ENCODE measurements around the gene GNG13. TPM values are rescaled to one million over a fixed set of nuclear protein-coding genes. Genes with fewer than 3 reads are reported as not detected.

The GNG13 gene
- total RNA-seq, 1 donor from 2014 or later = not detected

DNA sequence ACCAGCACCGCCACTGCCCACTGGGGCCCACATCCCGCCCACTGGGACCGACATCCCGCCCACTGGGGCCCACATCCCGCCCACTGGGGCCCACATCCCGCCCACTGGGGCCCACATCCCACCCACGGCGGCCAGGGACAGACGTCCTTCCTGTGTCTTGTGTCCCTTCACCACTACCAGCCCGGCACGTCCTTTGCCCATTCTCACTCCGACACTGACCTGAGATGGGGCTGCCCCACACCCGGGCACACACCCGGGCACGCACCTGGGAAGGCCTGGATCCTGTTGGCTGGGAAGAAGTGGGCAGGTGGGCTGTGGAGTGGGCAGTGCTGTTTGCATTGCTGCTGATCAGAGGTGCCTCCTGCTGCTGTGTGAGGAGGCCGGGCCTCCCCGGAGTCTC is 28.4 kb upstream of the GNG13 start:
- no peak overlapping the region for H3K4me3 Mint-ChIP-seq (ENCODE audit: unreplicated experiment)
- H3K36me3 Mint-ChIP-seq (ENCODE audit: unreplicated experiment) = no peaks in the 10 kb centered on the region
- H3K9me3 Mint-ChIP-seq (ENCODE audit: unreplicated experiment) = peaks cover 7% of the 10 kb centered on the region
- DNase-seq = no peak
- H3K27me3 Mint-ChIP-seq (ENCODE audit: unreplicated experiment) = peaks cover 4% of the 10 kb centered on the region
- peaks cover 4% of the 10 kb centered on the region for H3K4me1 Mint-ChIP-seq (ENCODE audit: low read depth, unreplicated experiment)
- H3K27ac Mint-ChIP-seq (ENCODE audit: unreplicated experiment) = no peak overlapping the region
- TF ChIP-seq, protein P1, sequence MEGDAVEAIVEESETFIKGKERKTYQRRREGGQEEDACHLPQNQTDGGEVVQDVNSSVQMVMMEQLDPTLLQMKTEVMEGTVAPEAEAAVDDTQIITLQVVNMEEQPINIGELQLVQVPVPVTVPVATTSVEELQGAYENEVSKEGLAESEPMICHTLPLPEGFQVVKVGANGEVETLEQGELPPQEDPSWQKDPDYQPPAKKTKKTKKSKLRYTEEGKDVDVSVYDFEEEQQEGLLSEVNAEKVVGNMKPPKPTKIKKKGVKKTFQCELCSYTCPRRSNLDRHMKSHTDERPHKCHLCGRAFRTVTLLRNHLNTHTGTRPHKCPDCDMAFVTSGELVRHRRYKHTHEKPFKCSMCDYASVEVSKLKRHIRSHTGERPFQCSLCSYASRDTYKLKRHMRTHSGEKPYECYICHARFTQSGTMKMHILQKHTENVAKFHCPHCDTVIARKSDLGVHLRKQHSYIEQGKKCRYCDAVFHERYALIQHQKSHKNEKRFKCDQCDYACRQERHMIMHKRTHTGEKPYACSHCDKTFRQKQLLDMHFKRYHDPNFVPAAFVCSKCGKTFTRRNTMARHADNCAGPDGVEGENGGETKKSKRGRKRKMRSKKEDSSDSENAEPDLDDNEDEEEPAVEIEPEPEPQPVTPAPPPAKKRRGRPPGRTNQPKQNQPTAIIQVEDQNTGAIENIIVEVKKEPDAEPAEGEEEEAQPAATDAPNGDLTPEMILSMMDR (IDR thresholded peaks at IDR 0.05; ENCODE audit: partially characterized antibody, unreplicated experiment) = no peak

- Mint-ChIP-seq H3K27me3 (ENCODE audit: unreplicated experiment) (peaks cover 2% of the 10 kb centered on the region), H3K4me1 (ENCODE audit: low read depth, unreplicated experiment) (peaks cover 4% of the 10 kb centered on the region), H3K27ac (ENCODE audit: unreplicated experiment) (no peak overlapping the region), H3K36me3 (ENCODE audit: unreplicated experiment) (no peaks in the 10 kb centered on the region), H3K9me3 (ENCODE audit: unreplicated experiment) (peaks cover 11% of the 10 kb centered on the region), H3K4me3 (ENCODE audit: unreplicated experiment) (no peak overlapping the region)
- no peak for DNase-seq
- TF ChIP-seq, protein P1 (IDR thresholded peaks at IDR 0.05; ENCODE audit: partially characterized antibody, unreplicated experiment) = no peak
These were observed 27.0 kb upstream of the GNG13 start for GRCh38 chr16:827513-827912.

GRCh38 chr16:825341-826061 is 25.0 kb upstream of the GNG13 start:
- H3K27me3 Mint-ChIP-seq (ENCODE audit: unreplicated experiment) = peaks cover 4% of the 10 kb centered on the region
- TF ChIP-seq, protein P1 (IDR thresholded peaks at IDR 0.05; ENCODE audit: partially characterized antibody, unreplicated experiment) = no peak
- no peak for DNase-seq
- no peaks in the 10 kb centered on the region for H3K36me3 Mint-ChIP-seq (ENCODE audit: unreplicated experiment)
- H3K4me1 Mint-ChIP-seq (ENCODE audit: low read depth, unreplicated experiment) = peaks cover 4% of the 10 kb centered on the region
- H3K27ac Mint-ChIP-seq (ENCODE audit: unreplicated experiment) = peak overlapping the region; percentile 41
- peaks cover 11% of the 10 kb centered on the region for H3K9me3 Mint-ChIP-seq (ENCODE audit: unreplicated experiment)
- peak overlapping the region; percentile 35 for H3K4me3 Mint-ChIP-seq (ENCODE audit: unreplicated experiment)

DNA sequence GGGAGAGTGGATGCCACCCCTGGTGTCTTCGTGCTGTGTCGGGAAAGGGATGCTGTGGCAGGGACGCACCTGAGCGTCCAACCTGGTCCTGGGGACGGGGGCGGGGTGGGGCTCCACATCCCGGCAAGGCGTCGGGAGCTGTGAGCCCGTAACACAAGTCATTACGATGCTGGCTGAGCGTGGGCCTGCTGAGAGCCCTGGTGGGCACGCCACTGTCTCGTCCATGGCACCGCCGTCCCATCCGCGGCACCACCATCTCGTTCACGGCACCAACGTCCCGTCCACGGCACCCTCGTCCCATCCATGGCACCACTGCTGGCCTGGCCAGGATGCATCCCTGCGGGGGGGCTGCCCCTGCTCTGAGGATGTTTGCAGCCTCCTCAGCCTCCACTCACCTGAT is 24.1 kb upstream of the GNG13 start:
- Mint-ChIP-seq H3K36me3 (ENCODE audit: unreplicated experiment) (no peaks in the 10 kb centered on the region), H3K27ac (ENCODE audit: unreplicated experiment) (no peak overlapping the region), H3K9me3 (ENCODE audit: unreplicated experiment) (peaks cover 11% of the 10 kb centered on the region), H3K4me1 (ENCODE audit: low read depth, unreplicated experiment) (peaks cover 4% of the 10 kb centered on the region), H3K27me3 (ENCODE audit: unreplicated experiment) (peaks cover 4% of the 10 kb centered on the region), H3K4me3 (ENCODE audit: unreplicated experiment) (no peak overlapping the region)
- no peak for DNase-seq
- TF ChIP-seq, protein P1 (IDR thresholded peaks at IDR 0.05; ENCODE audit: partially characterized antibody, unreplicated experiment) = no peak

- peaks cover 4% of the 10 kb centered on the region for H3K4me1 Mint-ChIP-seq (ENCODE audit: low read depth, unreplicated experiment)
These were observed 23.7 kb upstream of the GNG13 start for GRCh38 chr16:824194-824593.

More at GRCh38 chr16:824194-824593, 23.7 kb upstream of the GNG13 start:
- Mint-ChIP-seq H3K36me3 (ENCODE audit: unreplicated experiment) (no peaks in the 10 kb centered on the region), H3K4me3 (ENCODE audit: unreplicated experiment) (no peak overlapping the region), H3K27ac (ENCODE audit: unreplicated experiment) (no peak overlapping the region), H3K27me3 (ENCODE audit: unreplicated experiment) (peaks cover 4% of the 10 kb centered on the region), H3K9me3 (ENCODE audit: unreplicated experiment) (peaks cover 11% of the 10 kb centered on the region)
- TF ChIP-seq, protein P1 (IDR thresholded peaks at IDR 0.05; ENCODE audit: partially characterized antibody, unreplicated experiment) = no peak
- DNase-seq = no peak

Measured in glutamatergic neuron (in vitro differentiated cells).